Thyroid gland (tissue), 4 donors: Measurements from ENCODE around the gene PPP2R2B. TPM values are rescaled to one million over a fixed set of nuclear protein-coding genes. Genes with fewer than 3 reads are reported as not detected.

Experiments used
- DNase-seq, 2 donors: peaks; one replicate each; pipeline ENCODE4 v3.0.0-alpha.2; 2019
- H3K27ac ChIP-seq, 3 donors: fragments of 200-600 bp; sonication (generic); 1 replicate in 2 of 3; 2 replicates in 1 of 3; pipeline ENCODE4 v1.5.1; 2016 to 2019; ENCODE audit warnings: mild to moderate bottlenecking in 1 of 3, moderate library complexity in 1 of 3
- H3K27me3 ChIP-seq: fragments of 200-600 bp; sonication (generic); one replicate; pipeline ENCODE4 v1.5.1; 2019
- H3K36me3 ChIP-seq, 2 donors: fragments of 200-600 bp; sonication (generic); one replicate each; pipeline ENCODE4 v1.5.1; 2016 to 2019
- H3K4me1 ChIP-seq, 2 donors: fragments of 200-600 bp; sonication (generic); one replicate each; pipeline ENCODE4 v1.5.1; 2017 to 2019
- H3K4me3 ChIP-seq, 3 donors: fragments of 200-600 bp; sonication (generic); replicated peaks in 1 of 3; 1 replicate in 2 of 3; 2 replicates in 1 of 3; pipeline ENCODE4 v1.5.1; 2016; ENCODE audit warnings: mild to moderate bottlenecking in 1 of 3
- H3K9me3 ChIP-seq: fragments of 200-600 bp; sonication (generic); one replicate; pipeline ENCODE4 v1.5.1; 2017
- POLR2A ChIP-seq, 2 donors: fragments of 450-650 bp; IDR thresholded peaks; one replicate each; pipeline ENCODE4 v1.6.1; 2017; ENCODE audit warnings: antibody characterized with exemption in 2 of 2, mild to moderate bottlenecking in 2 of 2, moderate library complexity in 1 of 2
- WGBS, 2 donors: methylation state at CpG; one replicate each; pipeline ENCODE4 v1.1.5; 2017; 5-methylcytosine and 5-hydroxymethylcytosine counted together
- intact Hi-C: fragments of 100-400 bp; cut with DNase I; formaldehyde crosslinking; loops from one replicate; pipeline ENCODE4 v1.15.1; 2023
- total RNA-seq, 4 donors: library from RNA; depleted of rRNA; stranded (reverse); fragments of >200 nt; gene quantifications; one replicate each; pipeline ENCODE4 v1.2.3, GENCODE V29; 2016
- TF ChIP-seq, protein P1 (sequence below), 6 experiments: fragments of 200-600 bp in 3 of 6; fragments of 450-650 bp in 3 of 6; sonication (generic) in 3 of 6; IDR thresholded peaks; one replicate each; pipeline ENCODE4 v1.5.1; 2016 to 2019; ENCODE audit warnings: antibody characterized with exemption in 6 of 6, mild to moderate bottlenecking in 2 of 6, inconsistent platforms in 1 of 6, moderate library complexity in 1 of 6

PPP2R2B gene
- total RNA-seq, 4 donors from 2014 or later: 1.1 to 5.0 (median 2.9) TPM

GRCh38 chr5:146779211-146779869 is 99.2 kb downstream of the PPP2R2B start:
- intact Hi-C loops: no loop called here
- H3K9me3 ChIP-seq: no peaks in the 10 kb centered on the region
- DNase-seq: no peak
- H3K36me3 ChIP-seq: no peaks in the 10 kb centered on the region
- H3K4me1 ChIP-seq: no peaks in the 10 kb centered on the region
- TF ChIP-seq, protein P1, sequence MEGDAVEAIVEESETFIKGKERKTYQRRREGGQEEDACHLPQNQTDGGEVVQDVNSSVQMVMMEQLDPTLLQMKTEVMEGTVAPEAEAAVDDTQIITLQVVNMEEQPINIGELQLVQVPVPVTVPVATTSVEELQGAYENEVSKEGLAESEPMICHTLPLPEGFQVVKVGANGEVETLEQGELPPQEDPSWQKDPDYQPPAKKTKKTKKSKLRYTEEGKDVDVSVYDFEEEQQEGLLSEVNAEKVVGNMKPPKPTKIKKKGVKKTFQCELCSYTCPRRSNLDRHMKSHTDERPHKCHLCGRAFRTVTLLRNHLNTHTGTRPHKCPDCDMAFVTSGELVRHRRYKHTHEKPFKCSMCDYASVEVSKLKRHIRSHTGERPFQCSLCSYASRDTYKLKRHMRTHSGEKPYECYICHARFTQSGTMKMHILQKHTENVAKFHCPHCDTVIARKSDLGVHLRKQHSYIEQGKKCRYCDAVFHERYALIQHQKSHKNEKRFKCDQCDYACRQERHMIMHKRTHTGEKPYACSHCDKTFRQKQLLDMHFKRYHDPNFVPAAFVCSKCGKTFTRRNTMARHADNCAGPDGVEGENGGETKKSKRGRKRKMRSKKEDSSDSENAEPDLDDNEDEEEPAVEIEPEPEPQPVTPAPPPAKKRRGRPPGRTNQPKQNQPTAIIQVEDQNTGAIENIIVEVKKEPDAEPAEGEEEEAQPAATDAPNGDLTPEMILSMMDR (IDR thresholded peaks at IDR 0.05): no peak
- TF ChIP-seq POLR2A (IDR thresholded peaks at IDR 0.05): no peak
- 89 to 93% methylated on average over 10 of the region's 10 CpGs for whole genome bisulfite sequencing, 2 donors
- no peak overlapping the region for H3K4me3 ChIP-seq
- no peaks in the 10 kb centered on the region for H3K27me3 ChIP-seq
- no peak overlapping the region for H3K27ac ChIP-seq

GRCh38 chr5:146778795-146779194 is 99.8 kb downstream of the PPP2R2B start:
- H3K9me3 ChIP-seq: no peaks in the 10 kb centered on the region
- DNase-seq: no peak
- WGBS, 2 donors: 30 to 53% methylated on average over 3 of the region's 3 CpGs
- no peak overlapping the region for H3K27ac ChIP-seq
- no peak overlapping the region for H3K4me3 ChIP-seq
- intact Hi-C loops: no loop called here
- no peaks in the 10 kb centered on the region for H3K36me3 ChIP-seq
- no peaks in the 10 kb centered on the region for H3K4me1 ChIP-seq
- TF ChIP-seq, protein P1 (IDR thresholded peaks at IDR 0.05): no peak
- TF ChIP-seq POLR2A (IDR thresholded peaks at IDR 0.05): no peak
- H3K27me3 ChIP-seq: no peaks in the 10 kb centered on the region

DNA sequence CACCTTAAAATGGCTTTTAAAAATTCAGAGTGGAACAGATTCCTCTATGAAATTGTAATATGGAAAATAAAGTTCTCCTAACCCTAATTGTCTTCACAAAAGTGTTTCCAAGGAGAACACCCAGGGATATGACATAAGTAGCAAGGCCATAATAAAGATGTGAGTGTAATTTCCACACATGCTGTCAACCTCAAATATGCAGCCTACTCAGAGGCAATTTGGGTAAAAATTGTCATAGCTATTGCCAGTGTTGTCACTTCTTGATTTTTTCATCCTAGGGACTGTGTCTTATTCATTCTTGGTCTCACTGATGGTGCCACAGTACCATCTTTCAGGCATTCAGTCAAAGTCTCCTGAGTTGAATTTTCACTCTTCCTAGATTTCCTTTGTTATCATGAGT is 100.3 kb downstream of the PPP2R2B start:
- DNase-seq: no peak
- H3K27me3 ChIP-seq: no peaks in the 10 kb centered on the region
- H3K27ac ChIP-seq: no peak overlapping the region
- intact Hi-C loops: no loop called here
- no peaks in the 10 kb centered on the region for H3K36me3 ChIP-seq
- H3K9me3 ChIP-seq: no peaks in the 10 kb centered on the region
- no peak for TF ChIP-seq POLR2A (IDR thresholded peaks at IDR 0.05)
- TF ChIP-seq, protein P1 (IDR thresholded peaks at IDR 0.05): no peak
- no peak overlapping the region for H3K4me3 ChIP-seq
- no peaks in the 10 kb centered on the region for H3K4me1 ChIP-seq

DNA sequence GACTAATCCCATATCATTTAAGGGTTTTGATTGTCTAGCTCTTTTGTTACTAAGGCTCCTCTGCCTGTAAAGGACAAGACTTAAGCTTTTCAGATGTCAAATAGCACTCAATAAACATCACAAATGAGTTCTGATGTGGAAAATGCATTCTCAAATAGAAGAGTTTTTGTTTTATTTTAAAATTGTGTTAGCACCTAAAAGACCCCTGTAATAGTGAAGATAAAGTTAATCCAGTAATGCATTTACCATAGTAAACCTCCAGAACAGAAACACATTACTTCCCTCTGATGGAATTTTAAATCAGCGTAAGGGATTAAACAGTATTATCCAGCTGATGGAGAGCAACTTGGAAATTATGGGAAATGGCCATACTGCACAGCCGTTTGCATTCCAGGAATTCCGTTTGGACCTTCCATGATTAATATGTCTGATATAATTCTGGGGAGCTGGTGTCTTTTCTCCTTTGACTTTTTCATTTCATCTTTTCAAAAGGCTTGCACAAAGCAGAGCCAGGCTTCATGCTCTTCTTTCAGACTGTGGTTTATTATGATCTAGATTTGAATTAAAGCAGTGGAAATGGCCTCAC is 105.6 kb downstream of the PPP2R2B start:
- intact Hi-C loops: no loop called here
- H3K9me3 ChIP-seq: no peaks in the 10 kb centered on the region
- H3K4me3 ChIP-seq: no peak overlapping the region
- no peak overlapping the region for H3K27ac ChIP-seq
- DNase-seq: no peak
- H3K36me3 ChIP-seq: no peaks in the 10 kb centered on the region
- H3K27me3 ChIP-seq: no peaks in the 10 kb centered on the region
- no peaks in the 10 kb centered on the region for H3K4me1 ChIP-seq
- TF ChIP-seq, protein P1 (IDR thresholded peaks at IDR 0.05): no peak
- TF ChIP-seq POLR2A (IDR thresholded peaks at IDR 0.05): no peak
- WGBS, 2 donors: 78 to 82% methylated on average over 3 of the region's 3 CpGs

- WGBS, 2 donors: 81 to 85% methylated on average over 3 of the region's 3 CpGs
- no peak for DNase-seq
- H3K4me1 ChIP-seq: no peaks in the 10 kb centered on the region
- H3K27ac ChIP-seq: no peak overlapping the region
- intact Hi-C loops: no loop called here
- H3K36me3 ChIP-seq: no peaks in the 10 kb centered on the region
- no peaks in the 10 kb centered on the region for H3K27me3 ChIP-seq
- TF ChIP-seq POLR2A (IDR thresholded peaks at IDR 0.05): no peak
- TF ChIP-seq, protein P1 (IDR thresholded peaks at IDR 0.05): no peak
- no peaks in the 10 kb centered on the region for H3K9me3 ChIP-seq
- no peak overlapping the region for H3K4me3 ChIP-seq
Measured at GRCh38 chr5:146770980-146771379, 107.6 kb downstream of the PPP2R2B start.
